Stimulated activated CD4-positive, alpha-beta T cell treated with anti-CD3 and anti-CD28 coated beads, Interleukin-1b, Interleukin-23, amount 100 ng/mL, for 1 hour (primary cell): ENCODE results near the gene KCNE2.
"Not testable (repeated sequence)": the region's sequence is repeated elsewhere in the genome, so short reads cannot be mapped to it uniquely, and the experiment has no call there.

Source experiments
- DNase-seq, 2 donors: peaks; one replicate each; pipeline ENCODE4 v3.0.0-alpha.2; 2020; ENCODE audit warnings: low read depth in 2 of 2

The KCNE2 gene

DNA sequence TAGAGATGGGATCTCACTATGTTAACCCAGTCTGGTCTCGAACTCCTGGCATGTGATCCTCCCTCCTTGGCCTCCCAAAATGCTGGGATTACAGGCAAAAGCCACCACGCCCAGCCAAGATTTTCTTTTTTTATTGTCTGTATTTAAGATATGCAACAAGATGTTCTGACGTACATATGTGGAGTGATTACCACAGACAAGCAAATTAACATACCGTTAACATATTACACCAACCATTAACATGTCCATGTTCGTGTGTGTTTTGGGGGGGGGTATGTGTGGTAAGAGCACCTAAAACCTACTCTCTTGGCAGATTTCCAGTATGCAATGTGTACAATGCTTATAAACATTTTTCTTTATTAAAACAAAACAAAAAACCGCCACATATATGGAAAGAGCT lies 10.6 kb upstream of the KCNE2 start:
- no peak for DNase-seq

DNA sequence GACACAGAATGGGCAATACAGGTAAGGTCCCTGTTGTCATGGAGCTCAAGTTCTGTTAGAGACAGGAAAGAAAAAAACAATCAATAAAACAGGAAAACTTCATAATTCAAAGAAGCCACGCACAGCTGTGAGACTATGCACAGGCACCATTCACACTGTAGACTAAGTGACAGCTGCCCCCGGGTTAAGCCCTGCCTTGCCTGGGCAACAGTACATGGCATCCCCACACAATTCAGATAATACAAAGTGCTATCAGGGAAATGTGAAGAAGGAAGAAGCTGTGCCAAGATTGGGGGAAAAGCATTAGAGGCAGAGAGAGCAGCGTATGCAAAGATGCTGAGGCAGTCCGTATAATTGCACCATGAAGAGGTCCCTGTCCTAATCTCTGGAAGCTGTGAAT lies 9.0 kb upstream of the KCNE2 start:
- DNase-seq: no peak

DNA sequence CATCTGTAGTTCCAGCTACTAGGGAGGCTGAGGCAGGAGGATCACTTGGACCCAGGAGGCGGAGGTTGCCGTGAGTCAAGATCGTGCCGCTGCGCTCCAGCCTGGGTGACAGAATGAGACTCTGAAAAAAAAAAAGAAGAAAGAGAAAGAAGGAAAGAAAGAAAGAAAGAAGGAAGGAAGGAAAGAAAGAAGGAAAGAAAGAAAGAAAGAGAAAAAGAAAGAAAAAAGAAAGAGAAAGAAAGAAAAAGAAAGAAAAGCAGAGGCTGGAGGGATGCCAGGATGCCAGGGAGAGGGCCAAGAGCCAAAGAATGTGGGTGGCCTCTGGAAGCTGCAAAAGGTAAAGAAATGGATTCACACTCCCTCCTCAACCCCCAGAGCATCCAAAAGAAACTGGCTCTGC lies 8.2 kb upstream of the KCNE2 start:
- DNase-seq: no peak

DNA sequence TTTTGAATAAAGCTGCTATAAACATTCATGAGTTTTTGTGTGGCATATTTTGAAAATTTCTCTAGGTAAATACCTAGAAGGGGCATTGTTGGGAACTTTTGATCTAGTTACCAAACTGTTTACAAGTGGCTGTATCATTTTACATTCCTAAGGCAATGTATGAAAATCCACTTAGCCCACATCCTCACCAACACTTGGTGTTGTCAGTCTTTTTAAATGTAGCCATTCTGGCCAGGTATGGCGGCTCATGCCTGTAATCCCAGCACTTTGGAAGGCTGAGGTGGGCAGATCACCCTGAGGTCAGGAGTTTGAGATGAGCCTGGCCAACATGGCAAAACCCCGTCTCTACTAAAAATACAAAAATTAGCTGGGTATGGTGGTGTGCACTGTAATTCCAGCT lies 5.9 kb upstream of the KCNE2 start:
- no peak for DNase-seq

DNA sequence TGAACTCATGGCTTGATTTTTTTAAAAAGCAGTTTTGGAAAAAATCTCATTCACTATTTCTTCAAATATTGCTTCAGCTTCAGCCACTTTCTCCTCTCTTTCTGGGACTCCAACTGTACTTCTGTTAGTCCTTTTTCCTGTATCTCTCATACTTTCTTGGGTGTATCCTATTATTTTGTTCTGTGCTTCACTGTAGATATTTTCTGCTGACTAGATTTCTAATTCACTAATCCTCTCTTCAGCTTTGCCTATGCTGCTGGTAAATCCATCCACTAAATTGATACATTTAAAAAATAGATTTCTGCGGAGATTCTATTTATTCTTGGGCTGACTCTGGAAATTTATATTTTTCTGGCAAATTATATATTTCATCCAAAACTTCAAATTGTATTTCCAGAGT lies 4.9 kb upstream of the KCNE2 start:
- DNase-seq: no peak

DNA sequence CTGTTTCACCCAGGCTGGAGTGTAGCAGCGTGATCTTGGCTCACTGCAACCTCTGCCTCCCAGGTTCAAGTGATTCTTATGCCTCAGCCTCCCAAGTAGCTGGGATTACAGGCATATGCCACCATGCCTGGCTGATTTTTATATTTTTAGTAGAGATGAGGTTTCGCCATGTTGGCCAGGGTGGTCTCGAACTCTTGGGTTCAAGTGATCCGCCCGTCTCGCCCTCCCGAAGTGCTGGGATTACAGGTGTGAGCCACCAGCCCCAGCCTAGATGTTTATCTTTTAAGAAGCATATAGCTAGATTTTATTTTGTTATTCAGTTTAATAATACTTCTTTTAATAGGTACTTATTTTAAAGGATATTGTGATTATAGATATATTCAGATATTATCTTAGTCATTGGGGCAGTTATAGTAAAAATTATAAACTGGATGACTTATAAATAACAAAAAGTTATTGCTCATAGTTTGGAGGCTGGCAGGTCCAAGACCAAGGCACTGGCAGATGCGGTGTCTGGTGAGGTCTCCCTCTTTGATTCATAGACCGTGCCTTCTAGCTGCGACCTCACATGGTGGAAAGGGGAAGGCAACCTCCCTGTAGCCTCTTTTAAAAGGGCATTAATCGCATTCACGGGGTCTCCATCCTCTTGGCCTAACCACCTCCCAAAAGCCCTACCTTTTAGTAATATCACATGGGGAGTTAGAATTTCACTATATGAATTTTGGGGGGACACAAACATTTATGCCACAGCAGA lies 3.1 kb upstream of the KCNE2 start:
- DNase-seq: no peak

DNA sequence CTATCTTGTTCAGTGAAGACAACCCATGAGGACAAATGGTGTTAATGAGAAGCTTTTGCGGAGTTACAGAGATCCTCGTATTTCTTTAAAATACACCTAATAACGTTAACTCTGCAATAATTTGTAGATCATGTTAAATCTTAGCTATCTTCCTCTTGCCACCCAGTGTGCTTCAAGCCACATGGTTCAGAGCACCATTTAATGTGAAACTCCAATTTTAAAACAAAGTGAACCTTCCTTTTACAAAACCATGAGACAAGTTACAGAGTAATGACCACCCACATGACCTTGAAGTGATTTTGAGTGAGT lies 1.7 kb upstream of the KCNE2 start:
- DNase-seq: no peak

DNA sequence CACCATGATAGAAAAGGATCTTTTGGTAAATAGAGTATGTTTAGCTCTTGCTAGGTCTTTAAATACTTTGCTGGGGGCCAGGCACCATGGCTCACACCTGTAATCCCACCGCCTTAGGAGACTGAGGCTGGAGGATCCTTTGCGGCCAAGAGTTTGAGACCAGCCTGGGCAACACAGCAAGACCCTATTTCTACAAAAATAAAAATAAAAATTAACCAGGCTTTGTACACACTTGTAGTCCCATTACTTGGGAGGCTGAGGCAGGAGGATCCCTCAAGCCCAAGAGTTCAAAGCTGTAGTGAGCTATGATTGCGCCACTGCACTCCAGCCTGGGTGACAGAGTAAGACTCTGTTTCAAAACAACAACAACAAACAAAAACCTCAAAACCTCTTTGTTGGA lies 1.1 kb upstream of the KCNE2 start:
- no peak for DNase-seq

DNA sequence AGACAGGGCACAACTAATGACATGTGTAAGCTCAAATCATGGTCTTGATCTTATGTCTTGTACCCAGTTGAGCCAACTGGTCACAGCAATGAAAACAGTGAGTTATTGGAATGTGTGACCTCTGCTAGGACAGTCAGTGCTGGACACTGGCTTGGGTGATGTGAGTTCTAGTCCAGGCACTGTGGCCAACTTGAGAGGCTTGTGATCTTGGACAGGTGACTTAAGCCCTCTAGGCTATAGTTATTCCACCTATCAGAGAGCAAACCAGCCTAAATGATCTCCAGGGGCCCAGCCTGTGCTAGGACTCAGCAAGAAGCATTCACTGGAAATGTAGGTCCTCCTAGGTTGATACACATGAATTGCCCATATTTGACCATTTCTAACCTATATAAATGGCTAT lies 1.1 kb downstream of the KCNE2 start:
- no peak for DNase-seq

DNA sequence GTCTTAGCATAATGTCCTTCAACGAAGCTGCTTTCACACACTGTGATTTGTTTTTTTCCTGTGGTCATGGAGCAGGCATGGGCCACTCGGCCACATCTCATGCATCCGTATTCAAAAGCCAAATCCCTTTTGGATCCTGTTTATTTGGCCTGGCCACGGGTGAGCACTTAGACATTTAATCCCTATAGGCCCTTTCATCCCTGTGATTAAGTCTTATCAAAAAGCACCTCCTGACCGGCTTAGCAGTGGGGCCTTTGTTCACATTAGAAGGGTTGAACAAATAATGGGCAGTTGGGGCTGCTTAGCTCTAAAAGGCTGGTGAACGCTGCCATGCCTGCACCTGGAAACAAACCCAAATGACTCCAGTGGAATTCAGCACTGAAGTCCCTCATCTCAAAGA lies 2.0 kb downstream of the KCNE2 start:
- DNase-seq: no peak

DNA sequence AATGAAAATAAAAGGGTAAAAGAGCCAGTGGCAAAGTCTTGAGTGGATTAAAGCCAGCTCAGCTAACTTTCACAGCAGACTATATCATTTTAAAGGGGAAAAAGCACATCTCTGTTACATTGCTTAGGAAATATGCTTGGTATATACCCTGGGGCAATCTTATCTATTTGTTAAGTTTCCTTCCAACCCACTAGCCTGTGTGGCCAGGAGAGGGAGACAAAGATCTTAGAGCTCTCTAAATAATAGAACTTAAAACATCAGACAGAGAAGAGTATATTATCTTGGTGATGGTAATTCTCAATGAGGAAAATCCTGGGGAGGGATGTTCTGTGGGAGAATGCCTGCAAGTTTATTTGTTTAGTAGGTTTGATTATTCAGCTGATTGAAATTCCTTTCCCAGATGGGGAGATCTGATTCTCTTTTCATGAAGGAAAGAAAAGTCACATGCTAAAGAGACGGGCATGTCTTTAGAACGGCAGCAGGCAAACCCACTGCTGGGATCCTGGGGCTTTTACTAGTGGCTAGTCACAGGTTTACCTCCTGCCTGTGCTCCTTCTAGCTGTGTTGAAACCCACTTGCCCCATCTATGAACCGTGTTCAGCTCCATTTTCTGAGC lies 3.6 kb downstream of the KCNE2 start:
- no peak for DNase-seq

DNA sequence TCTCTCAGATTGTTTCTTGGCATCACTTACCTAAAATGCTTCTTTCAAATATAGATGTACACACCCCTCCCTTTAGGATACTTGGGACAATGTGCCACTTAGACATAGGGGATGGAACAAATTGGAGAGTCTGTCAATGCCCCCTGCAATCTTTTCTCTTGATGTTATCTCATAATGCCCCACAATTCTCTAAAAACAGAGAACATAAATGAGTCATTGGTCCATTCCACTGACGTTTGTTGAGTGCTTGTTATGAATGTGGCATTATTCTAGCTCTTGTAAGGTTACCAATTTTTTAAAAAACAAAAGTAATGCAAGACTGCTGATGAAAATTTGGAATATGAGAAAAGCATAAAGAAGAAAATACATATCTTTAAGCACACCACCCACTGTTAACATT lies 5.9 kb downstream of the KCNE2 start:
- DNase-seq: no peak

DNA sequence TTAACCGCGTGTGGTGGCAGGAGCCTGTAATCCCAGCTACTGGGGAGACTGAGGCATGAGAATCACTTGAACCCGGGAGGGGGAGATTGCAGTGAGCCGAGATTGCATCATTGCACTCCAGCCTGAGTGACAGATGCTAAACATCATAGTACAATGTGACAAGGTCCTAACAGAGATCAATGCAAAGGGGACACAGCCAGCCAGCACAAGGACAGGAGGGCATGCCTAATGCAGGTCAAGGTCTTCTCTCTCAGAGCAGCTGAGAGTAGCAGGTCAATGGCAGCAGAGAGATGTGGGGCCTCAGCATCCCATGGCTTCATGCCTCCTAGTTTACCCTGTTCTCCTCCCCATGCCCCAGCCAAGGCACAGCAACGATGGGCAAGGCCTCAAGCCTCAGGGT lies 8.5 kb downstream of the KCNE2 start:
- DNase-seq: no peak

DNA sequence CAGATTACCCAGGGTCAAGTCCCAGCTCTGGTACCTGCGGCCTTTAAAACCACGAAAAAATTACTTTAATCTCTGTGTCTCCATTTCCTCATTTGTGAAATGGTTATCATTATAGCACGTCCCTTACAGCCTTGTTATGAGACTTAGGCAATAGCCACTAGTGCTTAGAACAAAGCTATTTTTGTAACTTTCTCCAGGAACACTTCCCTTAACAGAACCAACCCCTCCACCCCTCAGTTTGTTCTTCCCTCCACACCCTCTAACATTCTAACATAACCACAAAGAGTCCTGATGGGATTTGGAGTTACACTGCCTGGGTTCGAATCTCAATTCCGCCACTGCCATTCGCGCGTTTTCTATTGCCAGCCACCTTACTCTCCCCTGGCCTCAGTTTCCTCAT lies 10.7 kb downstream of the KCNE2 start:
- DNase-seq: not testable (repeated sequence)

DNA sequence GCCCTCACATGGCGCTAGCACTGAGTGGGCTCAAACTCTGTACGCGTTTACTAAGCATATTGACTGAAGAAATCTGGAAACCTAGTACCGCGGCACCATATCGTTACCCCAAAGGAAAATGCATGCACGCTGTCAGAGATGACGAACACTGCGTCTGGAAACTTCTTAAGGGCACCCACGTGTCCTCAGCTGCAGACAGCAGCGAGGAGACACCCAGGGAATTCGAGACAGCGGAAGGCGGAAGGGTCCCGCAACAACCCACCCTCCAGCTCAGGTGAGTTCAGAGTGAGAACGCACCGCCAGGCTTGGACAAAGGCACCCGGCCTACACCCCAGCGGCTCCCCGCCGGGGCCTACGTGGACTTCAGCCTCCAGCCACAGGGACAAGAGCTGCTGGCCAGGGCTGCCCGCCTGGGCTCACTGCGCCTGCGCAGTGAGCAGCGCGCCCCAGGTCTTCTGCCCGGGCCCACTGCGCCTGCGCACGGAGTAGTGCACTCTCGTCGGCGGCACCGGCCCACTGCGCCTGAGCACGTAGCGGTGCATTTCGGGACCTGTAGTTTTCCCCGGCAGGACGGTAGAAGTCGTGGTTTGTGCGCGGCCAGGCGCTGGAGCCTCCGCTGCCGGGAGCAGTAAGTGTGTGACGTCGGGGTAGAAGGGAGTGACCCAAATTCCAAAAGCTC lies 11.3 kb downstream of the KCNE2 start, which contains the start of gene SMIM11:
Gene SMIM11, plus strand, starts transcription at position 568 of the 679 bp plus-strand sequence. CDS start 3,998 bp downstream, outside the sequence.
- DNase-seq: not testable (repeated sequence)

DNA sequence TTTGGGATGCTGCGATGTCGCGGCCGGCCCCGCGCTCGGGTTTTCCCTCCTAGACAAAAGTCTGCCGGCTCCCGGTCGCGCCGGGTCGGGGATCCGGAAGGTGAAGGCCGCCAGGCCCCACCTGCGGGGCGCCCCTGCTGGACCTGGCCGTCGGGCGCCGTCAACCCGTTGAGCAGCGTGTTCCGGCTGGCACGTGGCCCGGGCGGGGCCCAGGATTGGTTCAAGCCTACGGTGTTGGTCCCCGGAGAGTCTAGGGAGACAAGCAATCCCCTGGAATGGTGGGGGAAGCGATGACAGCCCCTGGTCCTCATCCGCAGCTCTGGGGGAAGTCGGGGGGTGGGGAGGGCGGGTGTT lies 11.8 kb downstream of the KCNE2 start:
- not testable (repeated sequence) for DNase-seq

DNA sequence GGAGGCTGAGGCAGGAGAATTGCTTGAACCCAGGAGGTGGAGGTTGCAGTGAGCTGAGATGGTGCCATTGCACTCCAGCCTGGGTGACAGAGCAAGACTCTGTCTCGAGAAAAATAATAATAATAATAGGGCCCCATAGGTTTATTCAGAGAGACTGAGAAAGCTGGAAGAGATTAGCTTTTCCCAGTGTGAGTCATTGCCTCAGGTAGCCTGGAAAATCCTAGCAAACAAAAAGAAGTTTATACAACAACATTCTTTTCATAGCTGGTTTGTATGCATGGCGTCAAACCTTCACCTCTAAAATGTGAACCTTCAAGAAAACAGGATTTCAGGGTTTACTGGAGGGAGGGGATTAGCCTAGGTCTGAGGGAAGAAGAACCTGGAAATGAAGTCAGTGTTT lies 19.3 kb downstream of the KCNE2 start:
- DNase-seq: not testable (repeated sequence)

DNA sequence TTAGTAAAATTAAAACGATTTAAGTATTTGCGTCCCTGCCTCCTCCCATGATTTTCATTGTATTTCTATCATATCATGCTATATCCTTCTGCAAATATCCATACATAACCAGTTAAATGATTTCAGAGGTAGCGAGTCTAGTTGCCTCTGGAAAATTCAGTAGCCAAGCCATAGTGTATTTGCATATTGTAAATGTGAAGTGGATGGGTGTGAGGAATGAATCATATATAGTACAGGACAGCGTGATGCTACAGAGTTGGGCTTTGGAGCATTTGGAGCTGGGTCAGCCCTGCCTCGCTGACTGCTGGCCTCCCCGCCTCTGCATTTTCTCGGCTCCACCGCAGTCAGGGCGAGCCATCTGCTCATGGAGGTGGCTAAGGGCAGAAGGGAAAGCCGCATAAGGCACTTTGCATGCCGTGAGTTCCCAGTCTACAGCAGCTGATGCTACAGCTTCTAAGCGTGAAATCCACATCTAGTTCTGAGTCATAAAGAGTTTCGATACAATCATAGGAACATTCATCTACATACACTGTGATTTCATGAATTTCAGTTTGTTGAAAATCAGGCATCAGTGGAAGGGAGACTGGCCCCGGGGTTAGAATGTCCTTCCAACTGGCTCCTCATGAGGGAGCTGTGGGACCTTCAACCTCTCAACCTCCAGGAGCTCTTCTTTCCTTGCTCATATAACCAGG lies 20.1 kb downstream of the KCNE2 start:
- not testable (repeated sequence) for DNase-seq

DNA sequence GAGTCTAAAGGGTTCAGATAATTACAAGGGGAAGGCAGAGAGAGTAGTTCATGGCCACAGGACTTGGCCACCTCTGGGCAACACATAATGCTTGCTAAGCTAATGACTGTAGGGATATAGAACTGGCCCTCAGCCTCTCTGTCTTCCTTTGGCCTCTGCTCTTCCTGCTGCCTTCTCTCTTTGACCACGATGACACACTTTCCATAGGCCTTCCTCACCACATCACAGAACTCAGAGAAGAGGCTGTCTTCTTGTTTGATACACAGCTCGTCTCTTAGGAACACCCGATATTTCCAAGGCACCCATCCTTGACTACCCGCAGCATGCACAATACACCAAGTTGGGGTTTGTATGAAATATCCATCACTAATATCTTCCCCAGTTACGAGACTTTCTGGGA lies 36.7 kb downstream of the KCNE2 start:
- not testable (repeated sequence) for DNase-seq

DNA sequence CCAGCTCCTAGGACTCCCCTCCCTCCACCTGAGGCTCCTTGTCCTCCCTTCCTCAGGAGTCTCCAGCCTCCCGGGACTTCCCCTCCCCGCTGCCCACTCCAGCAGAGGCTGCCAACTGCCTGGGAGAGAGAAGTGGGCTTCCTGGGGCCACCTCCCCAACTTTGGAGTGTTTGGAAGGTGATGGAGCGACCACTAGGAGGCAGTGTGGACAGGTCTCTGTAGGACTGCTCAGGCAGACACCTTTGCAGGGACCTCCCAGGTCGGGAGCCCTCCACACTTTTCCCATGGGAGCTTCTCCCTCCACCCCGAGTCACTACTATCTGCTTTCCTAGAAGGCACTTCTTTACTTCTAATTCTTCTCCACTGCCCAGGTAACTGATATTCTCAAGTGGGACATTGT lies 40.9 kb downstream of the KCNE2 start:
- not testable (repeated sequence) for DNase-seq

DNA sequence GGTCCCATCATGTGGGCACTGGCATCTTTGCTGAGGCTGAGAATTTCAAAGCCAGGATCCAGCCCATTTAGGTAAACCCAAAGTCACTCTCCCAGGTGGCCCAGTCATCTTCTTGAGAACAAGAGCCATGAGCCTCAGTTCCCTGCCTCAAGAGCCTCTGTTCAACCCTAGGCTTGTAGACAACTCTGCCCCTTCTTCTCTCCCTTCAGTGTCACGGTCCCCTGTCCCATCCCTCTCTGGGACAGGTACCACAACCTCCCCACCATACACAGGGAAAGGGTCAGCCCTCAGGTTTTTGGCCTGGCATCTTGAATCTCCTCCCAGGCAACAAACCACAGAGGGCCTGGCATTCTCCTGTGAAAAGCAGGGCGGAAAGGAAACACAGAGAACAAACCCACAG lies 41.9 kb downstream of the KCNE2 start:
- not testable (repeated sequence) for DNase-seq

DNA sequence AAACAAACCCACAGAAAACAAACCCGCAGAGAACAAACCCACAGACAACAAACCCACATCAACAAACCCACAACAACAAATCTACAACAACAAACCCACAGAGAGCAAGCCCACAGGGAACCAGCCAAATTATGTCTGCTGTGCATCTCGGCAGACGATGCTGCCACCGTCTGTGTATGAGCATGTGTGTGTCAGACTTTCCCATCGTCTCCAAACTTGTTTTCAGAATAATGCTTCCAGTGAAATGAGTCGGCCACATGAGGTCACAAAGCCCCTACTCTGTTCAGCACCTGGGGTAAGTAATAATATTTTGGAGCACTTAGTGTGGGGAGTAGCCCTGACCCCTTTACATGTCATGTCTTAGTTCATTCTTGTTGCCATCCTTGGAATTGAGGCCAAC lies 42.3 kb downstream of the KCNE2 start:
- DNase-seq: not testable (repeated sequence)

DNA sequence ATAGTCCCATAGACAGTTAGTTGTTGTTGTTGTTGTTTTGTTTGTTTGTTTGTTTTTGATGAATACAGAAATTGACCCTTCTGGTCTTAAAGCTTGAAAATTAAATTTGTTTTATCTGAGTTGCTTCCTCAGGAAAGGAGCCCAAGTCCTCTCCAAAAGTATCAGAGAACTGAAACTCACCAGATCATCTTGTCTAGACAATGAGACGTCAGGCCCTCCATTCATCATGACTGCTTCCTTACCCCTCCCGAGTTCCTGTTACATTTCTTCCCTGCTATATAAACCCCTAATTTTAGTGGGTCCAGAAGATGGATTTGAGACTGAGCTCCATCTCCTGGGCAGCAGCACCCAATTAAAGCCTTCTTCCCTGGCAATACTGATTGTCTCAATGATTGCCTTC lies 42.9 kb downstream of the KCNE2 start:
- not testable (repeated sequence) for DNase-seq
